Measurements from ENCODE around the gene REG4.

The REG4 gene

GRCh38 chr1:119828266-119828665, 17.0 kb upstream of the REG4 start:
- no peak overlapping the region for H3K4me3 ChIP-seq (ENCODE audit: low read depth, low read length)
- DNase-seq (ENCODE audit: low read depth), result no peak
- TF ChIP-seq POLR2A (IDR thresholded peaks at IDR 0.05; ENCODE audit: extremely low read depth, insufficient read length) (no peak), MYC (IDR thresholded peaks at IDR 0.05; ENCODE audit: low read depth, low read length) (no peak), MAX (IDR thresholded peaks at IDR 0.05; ENCODE audit: low read depth, low read length) (no peak)
- TF ChIP-seq, protein P1, sequence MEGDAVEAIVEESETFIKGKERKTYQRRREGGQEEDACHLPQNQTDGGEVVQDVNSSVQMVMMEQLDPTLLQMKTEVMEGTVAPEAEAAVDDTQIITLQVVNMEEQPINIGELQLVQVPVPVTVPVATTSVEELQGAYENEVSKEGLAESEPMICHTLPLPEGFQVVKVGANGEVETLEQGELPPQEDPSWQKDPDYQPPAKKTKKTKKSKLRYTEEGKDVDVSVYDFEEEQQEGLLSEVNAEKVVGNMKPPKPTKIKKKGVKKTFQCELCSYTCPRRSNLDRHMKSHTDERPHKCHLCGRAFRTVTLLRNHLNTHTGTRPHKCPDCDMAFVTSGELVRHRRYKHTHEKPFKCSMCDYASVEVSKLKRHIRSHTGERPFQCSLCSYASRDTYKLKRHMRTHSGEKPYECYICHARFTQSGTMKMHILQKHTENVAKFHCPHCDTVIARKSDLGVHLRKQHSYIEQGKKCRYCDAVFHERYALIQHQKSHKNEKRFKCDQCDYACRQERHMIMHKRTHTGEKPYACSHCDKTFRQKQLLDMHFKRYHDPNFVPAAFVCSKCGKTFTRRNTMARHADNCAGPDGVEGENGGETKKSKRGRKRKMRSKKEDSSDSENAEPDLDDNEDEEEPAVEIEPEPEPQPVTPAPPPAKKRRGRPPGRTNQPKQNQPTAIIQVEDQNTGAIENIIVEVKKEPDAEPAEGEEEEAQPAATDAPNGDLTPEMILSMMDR (IDR thresholded peaks at IDR 0.05; ENCODE audit: low read depth, low read length), result no peak

DNA sequence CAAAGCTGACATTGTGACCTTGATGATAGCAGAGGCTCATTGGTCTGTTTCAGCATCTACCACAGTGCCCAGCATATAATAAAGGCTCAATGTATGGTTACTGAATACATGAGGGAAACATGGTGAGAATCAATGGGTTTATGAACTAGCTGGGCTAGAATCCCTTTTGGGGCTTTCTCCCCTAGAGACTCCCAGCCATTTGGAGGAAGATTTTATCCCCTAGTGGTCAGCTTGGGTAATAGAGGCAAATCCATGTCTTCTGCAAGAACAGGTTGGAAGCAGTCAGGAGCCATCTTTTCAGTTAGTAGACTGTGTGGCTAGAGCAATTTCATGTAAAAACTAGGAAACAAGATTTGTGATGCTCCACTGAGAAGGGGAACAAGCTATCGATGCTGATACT, 15.8 kb upstream of the REG4 start:
- peak; percentile 23 for DNase-seq (ENCODE audit: low read depth)
- no peak for TF ChIP-seq MYC (IDR thresholded peaks at IDR 0.05; ENCODE audit: low read depth, low read length)
- TF ChIP-seq, protein P1 (IDR thresholded peaks at IDR 0.05; ENCODE audit: low read depth, low read length), result peak; percentile 36
- TF ChIP-seq MAX (IDR thresholded peaks at IDR 0.05; ENCODE audit: low read depth, low read length), result no peak
- TF ChIP-seq POLR2A (IDR thresholded peaks at IDR 0.05; ENCODE audit: extremely low read depth, insufficient read length), result no peak

GRCh38 chr1:119822406-119822805, 11.1 kb upstream of the REG4 start:
- no peak for DNase-seq (ENCODE audit: low read depth)
- TF ChIP-seq MAX (IDR thresholded peaks at IDR 0.05; ENCODE audit: low read depth, low read length) (no peak), MYC (IDR thresholded peaks at IDR 0.05; ENCODE audit: low read depth, low read length) (no peak), POLR2A (IDR thresholded peaks at IDR 0.05; ENCODE audit: extremely low read depth, insufficient read length) (no peak)
- TF ChIP-seq, protein P1 (IDR thresholded peaks at IDR 0.05; ENCODE audit: low read depth, low read length), result no peak
- no peak overlapping the region for H3K4me3 ChIP-seq (ENCODE audit: low read depth, low read length)

More for the DNA sequence above, 15.8 kb upstream of the REG4 start:
- H3K4me3 ChIP-seq (ENCODE audit: low read depth, low read length), result no peak overlapping the region

DNA sequence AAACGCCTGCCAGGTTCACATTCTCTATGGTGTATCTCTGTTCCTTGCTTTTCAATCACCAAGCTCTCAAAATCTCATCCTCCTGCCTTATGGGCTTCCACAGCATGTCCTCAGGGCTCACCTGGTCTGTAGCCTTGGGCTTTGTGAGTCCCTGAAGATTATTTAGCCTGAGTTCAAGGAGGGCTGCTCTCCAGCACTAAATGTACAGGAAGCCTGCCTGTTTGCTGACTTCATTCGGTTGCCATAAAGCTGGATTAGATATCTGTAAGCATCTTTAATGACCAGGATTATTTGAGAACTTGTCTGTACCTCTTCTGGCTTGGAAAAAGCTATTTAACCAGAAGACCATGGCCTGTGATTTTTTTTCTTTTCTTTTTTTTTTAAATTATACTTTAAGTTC, 6.9 kb upstream of the REG4 start:
- H3K4me3 ChIP-seq (ENCODE audit: low read depth, low read length), result no peak overlapping the region
- DNase-seq (ENCODE audit: low read depth), result no peak
- TF ChIP-seq MAX (IDR thresholded peaks at IDR 0.05; ENCODE audit: low read depth, low read length) (no peak), POLR2A (IDR thresholded peaks at IDR 0.05; ENCODE audit: extremely low read depth, insufficient read length) (no peak), MYC (IDR thresholded peaks at IDR 0.05; ENCODE audit: low read depth, low read length) (no peak)
- TF ChIP-seq, protein P1 (IDR thresholded peaks at IDR 0.05; ENCODE audit: low read depth, low read length), result no peak

DNA sequence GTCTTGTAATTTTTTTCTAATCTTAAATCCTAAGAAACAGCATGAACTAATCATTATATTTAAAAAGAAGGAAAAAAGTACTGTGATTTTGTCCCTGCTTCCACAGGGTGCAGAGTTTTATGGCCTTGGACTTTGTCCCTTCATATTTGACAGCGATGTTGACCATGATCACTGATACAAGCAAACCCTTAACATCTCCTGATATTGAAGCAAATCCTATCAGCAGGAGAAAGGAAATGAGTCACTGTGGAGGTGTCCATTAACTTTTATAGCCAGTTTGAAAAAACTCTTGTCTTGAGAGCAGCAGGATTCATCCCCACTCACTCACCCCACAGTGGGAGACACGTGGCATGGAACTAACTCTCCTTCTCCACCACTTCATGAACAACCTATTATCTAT, 5.1 kb upstream of the REG4 start:
- TF ChIP-seq MAX (IDR thresholded peaks at IDR 0.05; ENCODE audit: low read depth, low read length) (no peak), POLR2A (IDR thresholded peaks at IDR 0.05; ENCODE audit: extremely low read depth, insufficient read length) (no peak), MYC (IDR thresholded peaks at IDR 0.05; ENCODE audit: low read depth, low read length) (no peak)
- TF ChIP-seq, protein P1 (IDR thresholded peaks at IDR 0.05; ENCODE audit: low read depth, low read length), result no peak
- peak; percentile 4 for DNase-seq (ENCODE audit: low read depth)
- no peak overlapping the region for H3K4me3 ChIP-seq (ENCODE audit: low read depth, low read length)

DNA sequence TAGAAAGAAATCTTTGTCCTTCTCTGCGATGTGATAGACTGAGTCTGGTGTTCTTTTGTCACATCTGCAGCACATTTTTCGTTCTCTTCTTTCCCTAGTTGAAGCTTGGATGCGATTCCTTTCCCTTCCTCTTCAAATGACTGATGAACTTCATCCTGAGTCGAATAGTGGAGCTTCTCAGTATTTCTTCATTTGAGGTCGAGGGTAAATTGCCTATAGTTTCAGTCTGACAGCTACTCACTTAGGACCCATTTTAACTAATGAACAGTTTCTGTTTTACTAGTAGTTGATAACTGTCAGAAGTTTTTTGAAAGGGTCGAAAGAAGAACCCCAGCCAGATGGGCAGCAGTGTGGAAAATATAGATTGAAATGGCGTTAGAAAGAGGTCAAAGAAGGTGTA, 4.7 kb upstream of the REG4 start:
- H3K4me3 ChIP-seq (ENCODE audit: low read depth, low read length), result no peak overlapping the region
- no peak for TF ChIP-seq MYC (IDR thresholded peaks at IDR 0.05; ENCODE audit: low read depth, low read length)
- TF ChIP-seq MAX (IDR thresholded peaks at IDR 0.05; ENCODE audit: low read depth, low read length), result no peak
- TF ChIP-seq, protein P1 (IDR thresholded peaks at IDR 0.05; ENCODE audit: low read depth, low read length), result no peak
- TF ChIP-seq POLR2A (IDR thresholded peaks at IDR 0.05; ENCODE audit: extremely low read depth, insufficient read length), result no peak
- no peak for DNase-seq (ENCODE audit: low read depth)

All from NB4 (cell line).